ENCODE results near the gene RAPSN. TPM values are rescaled to one million over a fixed set of nuclear protein-coding genes. Genes with fewer than 3 reads are reported as not detected.
"Not testable (repeated sequence)": the region's sequence is repeated elsewhere in the genome, so short reads cannot be mapped to it uniquely, and the experiment has no call there.

RAPSN gene
- total and polyA plus RNA-seq, 2 experiments from 2014 or later: 0.17 to 0.23 TPM

- no peak overlapping the region for H3K27ac Mint-ChIP-seq
- ATAC-seq: no peak
- no peak overlapping the region; the same call in 2 of the 3 replicates for H3K4me3 Mint-ChIP-seq
- peaks cover 10% of the 10 kb centered on the region for H3K36me3 Mint-ChIP-seq (ENCODE audit: low read depth)
- TF ChIP-seq, protein P1, sequence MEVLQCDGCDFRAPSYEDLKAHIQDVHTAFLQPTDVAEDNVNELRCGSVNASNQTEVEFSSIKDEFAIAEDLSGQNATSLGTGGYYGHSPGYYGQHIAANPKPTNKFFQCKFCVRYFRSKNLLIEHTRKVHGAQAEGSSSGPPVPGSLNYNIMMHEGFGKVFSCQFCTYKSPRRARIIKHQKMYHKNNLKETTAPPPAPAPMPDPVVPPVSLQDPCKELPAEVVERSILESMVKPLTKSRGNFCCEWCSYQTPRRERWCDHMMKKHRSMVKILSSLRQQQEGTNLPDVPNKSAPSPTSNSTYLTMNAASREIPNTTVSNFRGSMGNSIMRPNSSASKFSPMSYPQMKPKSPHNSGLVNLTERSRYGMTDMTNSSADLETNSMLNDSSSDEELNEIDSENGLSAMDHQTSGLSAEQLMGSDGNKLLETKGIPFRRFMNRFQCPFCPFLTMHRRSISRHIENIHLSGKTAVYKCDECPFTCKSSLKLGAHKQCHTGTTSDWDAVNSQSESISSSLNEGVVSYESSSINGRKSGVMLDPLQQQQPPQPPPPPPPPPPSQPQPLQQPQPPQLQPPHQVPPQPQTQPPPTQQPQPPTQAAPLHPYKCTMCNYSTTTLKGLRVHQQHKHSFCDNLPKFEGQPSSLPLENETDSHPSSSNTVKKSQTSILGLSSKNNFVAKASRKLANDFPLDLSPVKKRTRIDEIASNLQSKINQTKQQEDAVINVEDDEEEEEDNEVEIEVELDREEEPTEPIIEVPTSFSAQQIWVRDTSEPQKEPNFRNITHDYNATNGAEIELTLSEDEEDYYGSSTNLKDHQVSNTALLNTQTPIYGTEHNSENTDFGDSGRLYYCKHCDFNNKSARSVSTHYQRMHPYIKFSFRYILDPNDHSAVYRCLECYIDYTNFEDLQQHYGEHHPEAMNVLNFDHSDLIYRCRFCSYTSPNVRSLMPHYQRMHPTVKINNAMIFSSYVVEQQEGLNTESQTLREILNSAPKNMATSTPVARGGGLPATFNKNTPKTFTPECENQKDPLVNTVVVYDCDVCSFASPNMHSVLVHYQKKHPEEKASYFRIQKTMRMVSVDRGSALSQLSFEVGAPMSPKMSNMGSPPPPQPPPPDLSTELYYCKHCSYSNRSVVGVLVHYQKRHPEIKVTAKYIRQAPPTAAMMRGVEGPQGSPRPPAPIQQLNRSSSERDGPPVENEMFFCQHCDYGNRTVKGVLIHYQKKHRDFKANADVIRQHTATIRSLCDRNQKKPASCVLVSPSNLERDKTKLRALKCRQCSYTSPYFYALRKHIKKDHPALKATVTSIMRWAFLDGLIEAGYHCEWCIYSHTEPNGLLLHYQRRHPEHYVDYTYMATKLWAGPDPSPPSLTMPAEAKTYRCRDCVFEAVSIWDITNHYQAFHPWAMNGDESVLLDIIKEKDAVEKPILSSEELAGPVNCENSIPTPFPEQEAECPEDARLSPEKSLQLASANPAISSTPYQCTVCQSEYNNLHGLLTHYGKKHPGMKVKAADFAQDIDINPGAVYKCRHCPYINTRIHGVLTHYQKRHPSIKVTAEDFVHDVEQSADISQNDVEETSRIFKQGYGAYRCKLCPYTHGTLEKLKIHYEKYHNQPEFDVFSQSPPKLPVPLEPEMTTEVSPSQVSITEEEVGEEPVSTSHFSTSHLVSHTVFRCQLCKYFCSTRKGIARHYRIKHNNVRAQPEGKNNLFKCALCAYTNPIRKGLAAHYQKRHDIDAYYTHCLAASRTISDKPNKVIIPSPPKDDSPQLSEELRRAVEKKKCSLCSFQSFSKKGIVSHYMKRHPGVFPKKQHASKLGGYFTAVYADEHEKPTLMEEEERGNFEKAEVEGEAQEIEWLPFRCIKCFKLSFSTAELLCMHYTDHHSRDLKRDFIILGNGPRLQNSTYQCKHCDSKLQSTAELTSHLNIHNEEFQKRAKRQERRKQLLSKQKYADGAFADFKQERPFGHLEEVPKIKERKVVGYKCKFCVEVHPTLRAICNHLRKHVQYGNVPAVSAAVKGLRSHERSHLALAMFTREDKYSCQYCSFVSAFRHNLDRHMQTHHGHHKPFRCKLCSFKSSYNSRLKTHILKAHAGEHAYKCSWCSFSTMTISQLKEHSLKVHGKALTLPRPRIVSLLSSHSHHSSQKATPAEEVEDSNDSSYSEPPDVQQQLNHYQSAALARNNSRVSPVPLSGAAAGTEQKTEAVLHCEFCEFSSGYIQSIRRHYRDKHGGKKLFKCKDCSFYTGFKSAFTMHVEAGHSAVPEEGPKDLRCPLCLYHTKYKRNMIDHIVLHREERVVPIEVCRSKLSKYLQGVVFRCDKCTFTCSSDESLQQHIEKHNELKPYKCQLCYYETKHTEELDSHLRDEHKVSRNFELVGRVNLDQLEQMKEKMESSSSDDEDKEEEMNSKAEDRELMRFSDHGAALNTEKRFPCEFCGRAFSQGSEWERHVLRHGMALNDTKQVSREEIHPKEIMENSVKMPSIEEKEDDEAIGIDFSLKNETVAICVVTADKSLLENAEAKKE (CRISPR knock-in tag; IDR thresholded peaks at IDR 0.05): no peak
- Histone ChIP-seq H4K20me1 (replicated peaks; ENCODE audit: insufficient read depth) (peaks cover 11% of the 10 kb centered on the region), H3K4me2 (no peak overlapping the region), H3K9me2 (ENCODE audit: insufficient read depth) (no peaks in the 10 kb centered on the region), H3K4me1 (ENCODE audit: insufficient read depth) (peaks cover 7% of the 10 kb centered on the region), H3K27ac (ENCODE audit: low read depth) (peak overlapping the region; percentile 14; the same call in 1 of the 2 replicates), H3K79me2 (replicated peaks; ENCODE audit: insufficient read depth) (peaks cover 15% of the 10 kb centered on the region), H3K36me3 (ENCODE audit: insufficient read depth) (0 out of 2 replicates have a peak, but pooled peaks cover 9% of the 10 kb centered on the region), H3K4me3 (no peak overlapping the region), H3F3A (replicated peaks; ENCODE audit: low read depth) (peaks cover 5% of the 10 kb centered on the region; the same call in 1 of the 2 replicates), H3K27me3 (ENCODE audit: insufficient read depth) (no peaks in the 10 kb centered on the region), H2AFZ (no peak overlapping the region)
- no peaks in the 10 kb centered on the region for H3K27me3 Mint-ChIP-seq (ENCODE audit: insufficient read depth, low read depth, poor library complexity)
- no peaks in the 10 kb centered on the region for H3K9me3 Mint-ChIP-seq
- peaks cover 9% of the 10 kb centered on the region for H3K4me1 Mint-ChIP-seq
- no peak for DNase-seq (ENCODE audit: low spot score)
These were observed 11.8 kb upstream of the RAPSN start for GRCh38 chr11:47460571-47461235.

GRCh38 chr11:47454258-47454671, 5.3 kb upstream of the RAPSN start:
- H3K4me3 Mint-ChIP-seq; H3K36me3 Mint-ChIP-seq (ENCODE audit: low read depth): not testable (repeated sequence)

More at GRCh38 chr11:47454258-47454671, 5.3 kb upstream of the RAPSN start:
- H3K9me2 ChIP-seq (ENCODE audit: insufficient read depth); H2AFZ ChIP-seq; H3K4me1 Mint-ChIP-seq; H3K27ac ChIP-seq (ENCODE audit: low read depth); H3K36me3 ChIP-seq (ENCODE audit: insufficient read depth); H3F3A ChIP-seq (replicated peaks; ENCODE audit: low read depth); H3K27me3 Mint-ChIP-seq (ENCODE audit: insufficient read depth, low read depth, poor library complexity); H3K4me2 ChIP-seq; H4K20me1 ChIP-seq (replicated peaks; ENCODE audit: insufficient read depth); H3K79me2 ChIP-seq (replicated peaks; ENCODE audit: insufficient read depth); H3K4me3 ChIP-seq; H3K9me3 Mint-ChIP-seq; H3K27me3 ChIP-seq (ENCODE audit: insufficient read depth); H3K4me1 ChIP-seq (ENCODE audit: insufficient read depth): not testable (repeated sequence)
- TF ChIP-seq CTCF (conservative IDR thresholded peaks at IDR 0.05; ENCODE audit: low read depth in 2 of 2): peak; percentile 87 to 88
- ATAC-seq (peak; percentile 91), DNase-seq (ENCODE audit: low spot score) (peak; percentile 87)
- H3K27ac Mint-ChIP-seq: peak overlapping the region; percentile 67; the same call in 1 of the 2 replicates
